ENCODE results near the gene METTL27. TPM values are rescaled to one million over a fixed set of nuclear protein-coding genes. Genes with fewer than 3 reads are reported as not detected.
A peak's percentile ranks its signal among the peaks of the same experiment; 100 is the strongest.

The METTL27 gene
- total and polyA plus RNA-seq, 9 of the 15 experiments (the other 6 are each of a cell fraction or from before 2014, with no cell fraction given): 0.08 to 0.82 (median 0.33) TPM; not detected in 4

- TF ChIP-seq MGA (IDR thresholded peaks at IDR 0.05): peak; percentile 45; the same call in 1 of the 2 replicates
- TF ChIP-seq NR3C1 (CRISPR knock-in tag; IDR thresholded peaks at IDR 0.05): no peak
- no peak for TF ChIP-seq POLR2H (tag; IDR thresholded peaks at IDR 0.05; ENCODE audit: low read depth)
- TF ChIP-seq CXXC5 (CRISPR knock-in tag; IDR thresholded peaks at IDR 0.05): no peak
- no peak for TF ChIP-seq ZBTB9 (CRISPR knock-in tag; IDR thresholded peaks at IDR 0.05)
- no peak for TF ChIP-seq IRF1 (CRISPR knock-in tag; IDR thresholded peaks at IDR 0.05; ENCODE audit: borderline replicate concordance)
- no peak for TF ChIP-seq ZMIZ1 (IDR thresholded peaks at IDR 0.05; ENCODE audit: low read depth in 2 of 2, low read length in 2 of 2)
- TF ChIP-seq PHF21A (IDR thresholded peaks at IDR 0.05; ENCODE audit: borderline replicate concordance, low read depth): no peak
Observed at GRCh38 chr7:73851410-73852338, 9.4 kb upstream of the METTL27 start (continued).
